ENCODE data around the gene SLC25A15.

SLC25A15 gene

DNA sequence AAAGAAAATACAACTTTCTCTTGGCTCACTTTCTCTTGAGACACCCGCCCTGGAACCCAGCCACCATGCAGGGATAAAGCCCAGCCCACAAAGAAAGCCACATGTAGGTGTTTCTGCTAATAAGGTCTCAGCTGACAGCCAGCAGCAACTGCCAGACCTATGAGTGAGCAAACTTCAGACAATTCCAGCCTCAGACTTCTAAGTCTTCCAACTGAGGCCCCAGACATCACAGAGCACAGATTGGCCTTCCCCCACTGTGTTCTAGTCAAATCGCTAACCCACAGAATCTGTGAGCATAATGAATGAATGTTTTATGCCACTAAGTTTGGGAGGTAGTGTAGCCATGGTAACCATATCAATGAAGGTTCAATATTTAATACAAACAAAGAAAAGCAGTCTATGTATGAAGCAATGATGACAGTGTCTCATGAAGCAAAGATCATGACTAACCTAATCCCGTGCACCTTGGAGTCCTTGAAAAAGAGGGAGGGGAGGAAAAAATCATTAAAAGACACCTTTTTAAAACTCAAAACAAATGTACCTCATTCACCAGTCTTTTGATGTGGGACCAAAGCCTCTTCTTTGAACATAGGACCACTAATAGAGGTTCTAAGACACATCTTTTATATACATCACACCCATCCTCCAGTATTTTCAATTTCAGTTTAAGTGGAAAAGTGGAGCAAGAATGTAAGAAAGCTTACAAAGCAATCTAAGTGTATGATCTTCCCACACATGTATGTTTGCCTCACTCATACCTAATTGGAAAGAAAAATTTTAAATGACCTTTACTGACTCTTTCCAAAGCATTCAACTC is 24.6 kb upstream of the SLC25A15 start:
- TF ChIP-seq CTCF (IDR thresholded peaks at IDR 0.05; ENCODE audit: borderline replicate concordance, insufficient read depth, low read depth, low read length) = no peak
- no peak overlapping the region for H3K4me3 ChIP-seq (ENCODE audit: low read depth, low read length)

DNA sequence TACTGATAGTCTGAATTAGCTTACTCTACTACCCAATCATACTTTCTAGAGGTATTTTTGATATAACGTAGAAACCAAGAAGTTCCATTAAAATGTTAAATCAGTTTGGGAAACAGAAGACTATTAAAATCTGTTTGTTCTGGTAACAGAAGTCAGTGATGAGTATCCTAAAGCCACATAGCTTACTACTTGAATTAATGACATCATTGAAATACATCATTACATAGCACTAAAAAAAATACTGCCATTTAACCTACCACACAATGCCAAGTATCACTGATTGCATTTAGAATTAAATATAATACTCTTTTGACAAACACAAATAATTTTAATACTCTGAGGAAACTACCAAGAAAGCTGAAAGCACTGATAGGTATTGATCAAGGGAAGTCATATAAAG is 23.8 kb upstream of the SLC25A15 start:
- TF ChIP-seq CTCF (IDR thresholded peaks at IDR 0.05; ENCODE audit: borderline replicate concordance, insufficient read depth, low read depth, low read length) = no peak
- H3K4me3 ChIP-seq (ENCODE audit: low read depth, low read length) = no peak overlapping the region

DNA sequence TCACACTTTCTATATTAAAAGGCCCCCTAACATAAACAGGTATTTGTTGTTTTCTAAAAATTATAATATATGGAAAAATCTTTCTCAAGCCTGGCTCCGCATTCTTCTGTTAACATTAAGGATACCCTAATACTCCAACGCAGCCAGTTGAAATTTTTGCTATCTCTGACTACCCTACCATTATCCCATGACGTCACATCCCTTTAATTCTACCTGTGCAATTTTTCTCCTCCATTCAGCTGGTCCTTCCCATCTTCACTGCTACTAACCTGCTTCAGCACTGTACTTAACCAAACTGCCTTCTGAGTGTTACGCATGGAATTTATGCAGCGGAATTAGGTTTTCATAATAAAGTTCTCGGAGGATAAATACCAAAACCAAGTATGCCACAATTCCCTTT is 19.4 kb upstream of the SLC25A15 start:
- no peak for TF ChIP-seq CTCF (IDR thresholded peaks at IDR 0.05; ENCODE audit: borderline replicate concordance, insufficient read depth, low read depth, low read length)
- H3K4me3 ChIP-seq (ENCODE audit: low read depth, low read length) = peak overlapping the region; percentile 97

DNA sequence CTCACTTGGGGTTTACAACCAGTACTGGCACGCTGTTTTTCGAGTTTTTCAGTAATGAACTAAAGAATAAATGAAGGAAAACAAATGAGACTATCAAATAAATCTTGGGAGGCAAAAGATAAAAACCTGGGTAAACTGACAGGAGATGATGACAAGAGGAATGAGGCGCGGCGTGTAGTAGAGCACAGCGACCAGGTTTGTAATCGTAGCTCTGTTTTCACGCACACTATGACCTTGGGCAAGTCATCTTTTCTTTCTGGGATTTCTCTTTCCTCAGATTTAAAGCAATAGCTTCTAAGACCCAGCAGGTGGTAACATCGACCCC is 18.8 kb upstream of the SLC25A15 start:
- TF ChIP-seq CTCF (IDR thresholded peaks at IDR 0.05; ENCODE audit: borderline replicate concordance, insufficient read depth, low read depth, low read length) = no peak
- peak overlapping the region; percentile 97 for H3K4me3 ChIP-seq (ENCODE audit: low read depth, low read length)

GRCh38 chr13:40770934-40771618 is 18.3 kb upstream of the SLC25A15 start, which contains the start of gene MRPS31:
MRPS31 (minus strand) TSS chr13:40771190; CDS start chr13:40771136, 54 bp downstream.
- H3K4me3 ChIP-seq (ENCODE audit: low read depth, low read length) = peak within 1 kb of the TSS; percentile 97
- 0 out of 2 replicates have a peak, but pooled peaks have one; percentile 1 for TF ChIP-seq CTCF (IDR thresholded peaks at IDR 0.05; ENCODE audit: borderline replicate concordance, insufficient read depth, low read depth, low read length)

DNA sequence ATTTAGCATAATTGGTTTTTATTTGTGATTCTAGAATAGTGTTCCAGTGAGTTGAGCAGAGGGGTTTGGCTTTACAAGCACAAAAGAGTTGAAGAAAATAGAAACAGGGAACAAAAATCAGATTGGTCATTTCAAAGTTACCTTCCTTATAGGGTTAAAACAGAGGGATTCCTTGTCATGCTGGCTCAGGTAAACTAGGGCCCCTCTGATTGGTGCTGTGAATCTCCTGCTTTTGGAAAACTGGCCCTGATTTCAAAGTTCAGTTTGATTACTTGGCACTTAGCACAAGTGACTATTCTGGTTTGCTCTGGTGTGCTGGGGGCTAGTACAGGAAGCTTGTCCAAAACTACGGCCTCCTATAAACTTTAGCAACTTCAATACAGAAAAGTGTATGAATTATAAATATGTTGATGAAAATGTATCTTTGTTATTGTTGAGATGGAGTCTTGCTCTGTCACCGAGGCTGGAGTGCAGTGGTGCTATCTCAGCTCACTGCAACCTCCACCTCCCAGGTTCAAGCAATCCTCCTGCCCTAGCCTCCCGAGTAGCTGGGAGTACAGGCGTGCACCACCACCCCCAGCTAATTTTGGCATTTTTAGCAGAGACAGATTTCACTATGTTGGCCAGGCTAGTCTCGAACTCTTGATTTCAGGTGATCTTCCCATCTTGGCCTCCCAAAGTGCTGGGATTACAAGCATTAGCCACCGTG is 16.5 kb upstream of the SLC25A15 start:
- no peak for TF ChIP-seq CTCF (IDR thresholded peaks at IDR 0.05; ENCODE audit: borderline replicate concordance, insufficient read depth, low read depth, low read length)

More for the DNA sequence above, 16.5 kb upstream of the SLC25A15 start:
- no peak overlapping the region for H3K4me3 ChIP-seq (ENCODE audit: low read depth, low read length)

All from GM12875 (cell line).